Measurements from ENCODE around the gene TRAFD1.

Gene TRAFD1, protein sequence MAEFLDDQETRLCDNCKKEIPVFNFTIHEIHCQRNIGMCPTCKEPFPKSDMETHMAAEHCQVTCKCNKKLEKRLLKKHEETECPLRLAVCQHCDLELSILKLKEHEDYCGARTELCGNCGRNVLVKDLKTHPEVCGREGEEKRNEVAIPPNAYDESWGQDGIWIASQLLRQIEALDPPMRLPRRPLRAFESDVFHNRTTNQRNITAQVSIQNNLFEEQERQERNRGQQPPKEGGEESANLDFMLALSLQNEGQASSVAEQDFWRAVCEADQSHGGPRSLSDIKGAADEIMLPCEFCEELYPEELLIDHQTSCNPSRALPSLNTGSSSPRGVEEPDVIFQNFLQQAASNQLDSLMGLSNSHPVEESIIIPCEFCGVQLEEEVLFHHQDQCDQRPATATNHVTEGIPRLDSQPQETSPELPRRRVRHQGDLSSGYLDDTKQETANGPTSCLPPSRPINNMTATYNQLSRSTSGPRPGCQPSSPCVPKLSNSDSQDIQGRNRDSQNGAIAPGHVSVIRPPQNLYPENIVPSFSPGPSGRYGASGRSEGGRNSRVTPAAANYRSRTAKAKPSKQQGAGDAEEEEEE

DNA sequence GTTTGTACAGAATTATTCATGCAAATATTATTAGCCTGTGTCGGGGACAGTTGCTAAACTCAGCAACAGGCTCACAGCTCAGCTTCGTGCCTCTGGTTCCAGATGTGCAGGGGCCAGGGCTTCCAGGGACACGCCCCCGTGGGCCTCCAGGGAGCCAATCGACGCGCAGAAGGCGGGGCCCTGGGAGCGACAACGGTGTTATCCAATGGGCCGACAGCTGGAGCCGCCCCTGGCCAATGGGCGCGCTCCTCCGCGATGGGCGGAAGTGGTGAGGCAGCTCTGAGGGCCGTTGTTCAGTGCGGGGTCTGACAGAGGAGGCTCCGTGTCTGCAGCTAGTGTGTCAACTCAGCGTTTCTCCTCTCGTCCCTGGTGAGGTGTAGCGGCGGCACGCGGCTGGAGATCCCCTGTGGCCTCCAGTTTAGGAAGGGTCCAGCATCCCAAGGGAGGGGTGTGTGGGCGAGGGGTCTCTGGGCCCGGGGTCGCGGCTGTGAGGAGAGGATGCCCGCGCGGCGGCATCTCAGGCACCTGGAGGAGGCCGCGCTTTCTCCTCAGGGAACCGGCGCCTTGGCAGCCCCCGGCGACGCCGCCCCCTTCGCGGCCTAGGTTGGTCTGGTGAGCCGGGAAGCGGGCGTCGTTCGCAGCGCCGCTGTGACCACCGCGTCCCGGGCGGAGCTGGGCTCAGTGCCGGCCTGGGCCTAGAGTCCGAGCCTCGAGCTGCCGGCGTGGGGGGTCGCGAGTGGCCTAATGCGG lies at the start of gene TRAFD1:
Gene TRAFD1, plus strand, starts transcription at position 311 of the 750 bp plus-strand sequence. CDS start 4,963 bp downstream, outside the sequence.
- H3K27ac ChIP-seq, result peak within 1 kb of the TSS; percentile 89
- H3K4me3 ChIP-seq (ENCODE audit: low read depth in 1 of 2, low read length in 1 of 2), result peak within 1 kb of the TSS; percentile 98 to 99
- TF ChIP-seq, protein P1, sequence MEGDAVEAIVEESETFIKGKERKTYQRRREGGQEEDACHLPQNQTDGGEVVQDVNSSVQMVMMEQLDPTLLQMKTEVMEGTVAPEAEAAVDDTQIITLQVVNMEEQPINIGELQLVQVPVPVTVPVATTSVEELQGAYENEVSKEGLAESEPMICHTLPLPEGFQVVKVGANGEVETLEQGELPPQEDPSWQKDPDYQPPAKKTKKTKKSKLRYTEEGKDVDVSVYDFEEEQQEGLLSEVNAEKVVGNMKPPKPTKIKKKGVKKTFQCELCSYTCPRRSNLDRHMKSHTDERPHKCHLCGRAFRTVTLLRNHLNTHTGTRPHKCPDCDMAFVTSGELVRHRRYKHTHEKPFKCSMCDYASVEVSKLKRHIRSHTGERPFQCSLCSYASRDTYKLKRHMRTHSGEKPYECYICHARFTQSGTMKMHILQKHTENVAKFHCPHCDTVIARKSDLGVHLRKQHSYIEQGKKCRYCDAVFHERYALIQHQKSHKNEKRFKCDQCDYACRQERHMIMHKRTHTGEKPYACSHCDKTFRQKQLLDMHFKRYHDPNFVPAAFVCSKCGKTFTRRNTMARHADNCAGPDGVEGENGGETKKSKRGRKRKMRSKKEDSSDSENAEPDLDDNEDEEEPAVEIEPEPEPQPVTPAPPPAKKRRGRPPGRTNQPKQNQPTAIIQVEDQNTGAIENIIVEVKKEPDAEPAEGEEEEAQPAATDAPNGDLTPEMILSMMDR (IDR thresholded peaks at IDR 0.05), result no peak
- H3K9me3 ChIP-seq, result no peaks in the 10 kb centered on the region
- peaks cover 49 to 51% of the 10 kb centered on the region in 2 experiments for H3K4me1 ChIP-seq (ENCODE audit: control insufficient read depth in 1 of 2, insufficient read depth in 1 of 2, low read depth in 1 of 2, low read length in 1 of 2)
- no peaks in the 10 kb centered on the region for H3K36me3 ChIP-seq
- H3K27me3 ChIP-seq, result no peaks in the 10 kb centered on the region

DNA sequence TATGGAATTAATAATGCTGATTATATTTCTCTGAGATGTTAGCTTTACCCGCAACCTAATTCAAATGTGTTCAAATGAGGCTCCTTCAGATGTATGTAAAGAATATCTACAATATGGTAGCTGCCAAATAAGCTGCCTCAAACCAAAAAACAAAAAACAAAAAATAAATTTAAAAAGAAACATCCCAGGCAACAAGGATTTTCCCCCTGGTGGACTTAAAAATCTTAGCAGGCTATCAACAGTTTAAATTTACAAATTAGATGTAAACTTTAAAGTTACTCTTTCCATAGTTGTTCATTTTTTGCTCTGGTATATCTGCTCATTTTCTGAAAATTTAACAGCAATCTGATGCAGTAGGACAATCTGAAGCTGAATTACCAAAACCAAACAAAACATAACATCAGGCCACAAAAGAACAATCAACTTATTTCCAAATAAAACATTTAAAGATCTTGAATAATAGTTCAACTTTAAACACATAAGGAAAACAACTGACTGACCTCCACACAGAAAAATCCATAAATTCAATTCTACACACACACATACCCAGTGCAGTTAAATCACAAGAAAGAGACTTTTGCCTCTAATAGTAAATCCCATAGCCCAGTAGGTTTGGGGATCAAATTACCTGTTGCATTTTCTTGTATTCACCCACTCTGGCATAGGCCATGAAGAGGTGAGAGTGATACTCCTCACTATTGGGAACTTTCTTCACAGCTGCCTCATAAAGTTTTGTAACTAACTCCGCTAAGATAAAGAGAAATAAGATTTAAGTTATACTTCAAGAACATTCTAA lies 38.1 kb upstream of the TRAFD1 start:
- H3K36me3 ChIP-seq, result peaks cover 2% of the 10 kb centered on the region
- H3K27me3 ChIP-seq, result no peaks in the 10 kb centered on the region
- no peak overlapping the region for H3K27ac ChIP-seq
- no peaks in the 10 kb centered on the region for H3K4me1 ChIP-seq (ENCODE audit: control insufficient read depth in 1 of 2, insufficient read depth in 1 of 2, low read depth in 1 of 2, low read length in 1 of 2)
- TF ChIP-seq, protein P1 (IDR thresholded peaks at IDR 0.05), result no peak
- no peaks in the 10 kb centered on the region for H3K9me3 ChIP-seq
- no peak overlapping the region for H3K4me3 ChIP-seq (ENCODE audit: low read depth in 1 of 2, low read length in 1 of 2)

DNA sequence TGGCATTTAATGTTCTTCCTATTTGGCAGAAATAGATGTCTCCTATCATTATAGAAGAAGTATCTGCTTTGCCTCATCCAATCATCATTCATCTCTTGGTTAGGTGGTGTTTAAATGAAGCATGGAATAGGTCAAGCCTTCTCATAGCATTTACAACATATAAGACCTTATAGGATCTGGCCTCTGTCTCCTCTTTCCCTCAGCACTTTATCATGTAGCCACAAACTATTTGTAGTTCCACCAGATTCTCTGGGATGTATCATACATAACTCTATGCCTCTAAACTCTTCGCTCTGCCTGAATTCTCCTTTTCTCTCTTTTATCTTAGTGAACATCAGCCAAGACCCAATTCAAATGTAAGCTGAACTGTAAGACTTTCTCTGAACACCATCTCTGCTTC lies 37.5 kb upstream of the TRAFD1 start:
- TF ChIP-seq, protein P1 (IDR thresholded peaks at IDR 0.05), result no peak

DNA sequence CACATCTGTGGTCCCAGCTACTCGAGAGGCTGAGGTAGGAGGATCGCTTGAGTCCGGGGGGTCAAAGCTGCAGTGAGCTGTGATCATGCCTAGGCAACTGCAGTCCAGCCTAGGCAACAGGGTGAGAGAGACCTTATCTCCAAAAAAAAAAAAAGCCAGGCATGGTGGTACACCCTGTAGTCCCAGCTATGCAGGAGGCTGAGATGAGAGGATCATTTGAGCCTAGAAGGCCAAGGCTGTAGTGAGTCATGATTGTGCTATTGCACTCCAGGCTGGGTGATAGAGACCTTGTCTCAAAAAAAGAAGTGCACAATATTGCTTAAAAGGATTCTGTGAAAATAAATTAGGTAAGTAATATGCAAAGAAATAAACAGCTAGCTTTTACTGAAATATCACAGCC lies 33.8 kb upstream of the TRAFD1 start:
- Histone ChIP-seq H3K36me3 (peaks cover 6% of the 10 kb centered on the region), H3K4me3 (ENCODE audit: low read depth in 1 of 2, low read length in 1 of 2) (no peak overlapping the region), H3K4me1 (ENCODE audit: control insufficient read depth in 1 of 2, insufficient read depth in 1 of 2, low read depth in 1 of 2, low read length in 1 of 2) (no peaks in the 10 kb centered on the region), H3K27me3 (no peaks in the 10 kb centered on the region), H3K9me3 (no peaks in the 10 kb centered on the region), H3K27ac (no peak overlapping the region)
- TF ChIP-seq, protein P1 (IDR thresholded peaks at IDR 0.05), result no peak

More for the DNA sequence above, 37.5 kb upstream of the TRAFD1 start:
- Histone ChIP-seq H3K4me3 (ENCODE audit: low read depth in 1 of 2, low read length in 1 of 2) (no peak overlapping the region), H3K27ac (no peak overlapping the region), H3K4me1 (ENCODE audit: control insufficient read depth in 1 of 2, insufficient read depth in 1 of 2, low read depth in 1 of 2, low read length in 1 of 2) (no peaks in the 10 kb centered on the region), H3K9me3 (no peaks in the 10 kb centered on the region), H3K36me3 (peaks cover 6% of the 10 kb centered on the region), H3K27me3 (no peaks in the 10 kb centered on the region)

DNA sequence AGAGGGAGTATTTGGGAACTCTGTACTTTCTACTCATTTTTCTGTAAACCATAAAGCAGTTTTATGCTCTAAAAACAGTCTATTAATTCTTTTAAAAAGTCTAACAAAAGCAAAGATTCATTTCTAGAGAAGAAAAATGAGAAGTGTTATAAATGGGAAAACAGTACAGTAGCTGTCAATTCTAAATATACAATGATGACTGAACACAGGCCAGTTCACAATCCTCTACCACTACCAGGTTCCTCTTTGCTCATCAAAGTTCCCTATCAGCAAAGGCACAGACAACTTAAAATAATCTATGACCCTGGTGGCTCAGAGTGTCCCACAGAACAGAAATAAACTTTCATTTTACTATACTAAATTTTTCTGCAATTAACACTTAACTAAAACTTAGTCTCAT lies 29.3 kb upstream of the TRAFD1 start:
- Histone ChIP-seq H3K27me3 (no peaks in the 10 kb centered on the region), H3K9me3 (no peaks in the 10 kb centered on the region), H3K4me3 (ENCODE audit: low read depth in 1 of 2, low read length in 1 of 2) (no peak overlapping the region), H3K4me1 (ENCODE audit: control insufficient read depth in 1 of 2, insufficient read depth in 1 of 2, low read depth in 1 of 2, low read length in 1 of 2) (no peaks in the 10 kb centered on the region), H3K27ac (peak overlapping the region; percentile 38), H3K36me3 (peaks cover 6% of the 10 kb centered on the region)
- TF ChIP-seq, protein P1 (IDR thresholded peaks at IDR 0.05), result no peak

All from neutrophil (primary cell).